HCT116 (cell line): ENCODE measurements around the gene RNF114. TPM values are rescaled to one million over a fixed set of nuclear protein-coding genes. Genes with fewer than 3 reads are reported as not detected.

Experiments used
- ATAC-seq: fragments of 200-7000 bp; cut with Tn5 transposase; 2 replicates; pipeline ENCODE4 v1.9.1; 2020; ENCODE audit warnings: mild to moderate bottlenecking, moderate library complexity
- BruUV-seq: library from RNA; stranded (reverse); fragments of 400-500 nt; replicated peaks from 2 replicates; lab custom pipeline; 2021; lab: Mats Ljungman, UMichigan
- CTCF ChIA-PET: fragments of 300-600 bp; sonication (Branson Sonifier 250); formaldehyde crosslinking; loops from one replicate; lab custom pipeline; 2021; ENCODE audit warnings: antibody characterized with exemption; lab: Charles Lee
- POLR2A ChIA-PET: fragments of 300-600, 350-600 bp; sonication (Branson Sonifier 250); formaldehyde crosslinking; loops from one replicate; lab custom pipeline; 2021; ENCODE audit warnings: antibody characterized with exemption; lab: Charles Lee
- RAD21 ChIA-PET, 2 experiments: fragments of 300-600 bp; sonication (Branson Sonifier 250); formaldehyde crosslinking; loops; one replicate each; lab custom pipeline; 2023; ENCODE audit warnings: low total read pairs in 2 of 2; ENCODE audit not compliant: uncharacterized antibody in 2 of 2, unreplicated experiment in 2 of 2, low non-redundant PET in 1 of 2; lab: Charles Lee
- DNase-seq: peaks from one replicate; pipeline ENCODE4 v3.0.0-alpha.2; 2010; ENCODE audit warnings: low read depth, low spot score
- H2AFZ ChIP-seq: fragments of 200-600 bp; shearing (Covaris generic), sonication (generic); 2 replicates; pipeline ENCODE4 v1.6.1; 2017; ENCODE audit warnings: low read depth, mixed run types, mixed read lengths, antibody characterized with exemption, low read length; ENCODE audit not compliant: poor library complexity, severe bottlenecking
- H3K27ac ChIP-seq: 2 replicates; pipeline ENCODE4 v1.5.1; 2012; ENCODE audit warnings: low read depth, low read length
- H3K27me3 ChIP-seq: fragments of 200-600 bp; sonication (generic); 2 replicates; pipeline ENCODE4 v1.6.1; 2016; ENCODE audit warnings: mixed run types, low read length, mixed read lengths; ENCODE audit not compliant: insufficient read depth
- H3K36me3 ChIP-seq, 2 experiments: fragments of 200-500 bp in 1 of 2; fragments of 200-600 bp in 1 of 2; sonication (Bioruptor generic) in 1 of 2; sonication (generic) in 1 of 2; 2 replicates each; pipeline versions ENCODE4 v1.5.1 to v1.6.1; 2014 to 2016; ENCODE audit warnings: low read length in 2 of 2, inconsistent platforms in 1 of 2, mixed read lengths in 1 of 2, mixed run types in 1 of 2; ENCODE audit not compliant: insufficient read depth in 2 of 2, control insufficient read depth in 1 of 2
- H3K4me1 ChIP-seq, 2 experiments: fragments of 200-600 bp in 1 of 2; sonication (generic) in 1 of 2; 2 replicates each; pipeline versions ENCODE4 v1.5.1 to v1.6.1; 2012 to 2017; ENCODE audit warnings: low read length in 2 of 2, inconsistent platforms in 1 of 2, mild to moderate bottlenecking in 1 of 2, mixed read lengths in 1 of 2, mixed run types in 1 of 2, moderate library complexity in 1 of 2; ENCODE audit not compliant: insufficient read depth in 2 of 2, control insufficient read depth in 1 of 2
- H3K4me2 ChIP-seq: fragments of 200-600 bp; sonication (generic); 2 replicates; pipeline ENCODE4 v1.6.1; 2017; ENCODE audit warnings: mixed run types, low read length, mixed read lengths
- H3K4me3 ChIP-seq, 2 experiments: fragments of 200-600 bp in 1 of 2; sonication (generic) in 1 of 2; replicated peaks in 1 of 2; 2 replicates each; pipeline ENCODE4 v1.5.1; 2011 to 2016; ENCODE audit warnings: low read length in 2 of 2, control low read depth in 1 of 2, low read depth in 1 of 2, mild to moderate bottlenecking in 1 of 2, mixed read lengths in 1 of 2, mixed run types in 1 of 2
- H3K79me2 ChIP-seq: fragments of 200-600 bp; sonication (generic); 2 replicates; pipeline ENCODE4 v1.6.1; 2017; ENCODE audit warnings: mild to moderate bottlenecking, mixed run types, low read length, moderate library complexity, mixed read lengths; ENCODE audit not compliant: insufficient read depth
- H3K9ac ChIP-seq: fragments of 200-600 bp; sonication (generic); 2 replicates; pipeline ENCODE4 v1.6.1; 2016; ENCODE audit warnings: low read length, mixed read lengths
- H3K9me2 ChIP-seq: fragments of 200-600 bp; sonication (generic), shearing (Covaris generic); 2 replicates; pipeline ENCODE4 v1.6.1; 2017; ENCODE audit warnings: mixed run types, mild to moderate bottlenecking, moderate library complexity; ENCODE audit not compliant: insufficient read depth
- H3K9me3 ChIP-seq, 2 experiments: fragments of 200-500 bp in 1 of 2; fragments of 200-600 bp in 1 of 2; sonication (Bioruptor generic) in 1 of 2; sonication (generic) in 1 of 2; 2 replicates each; pipeline ENCODE4 v1.6.1; 2014 to 2017; ENCODE audit warnings: low read length in 2 of 2, mixed read lengths in 2 of 2, inconsistent platforms in 1 of 2, low read depth in 1 of 2, mild to moderate bottlenecking in 1 of 2, mixed run types in 1 of 2, moderate library complexity in 1 of 2; ENCODE audit not compliant: control insufficient read depth in 1 of 2, insufficient read depth in 1 of 2
- H4K20me1 ChIP-seq: fragments of 200-600 bp; sonication (generic), shearing (Covaris generic); 2 replicates; pipeline ENCODE4 v1.6.1; 2017; ENCODE audit warnings: mixed run types, mild to moderate bottlenecking, moderate library complexity; ENCODE audit not compliant: insufficient read depth
- CEBPB ChIP-seq: IDR thresholded peaks from 2 replicates; pipeline ENCODE4 v1.6.1; 2012; ENCODE audit warnings: low read depth
- EGR1 ChIP-seq: IDR thresholded peaks from 2 replicates; pipeline ENCODE4 v1.6.1; 2012; ENCODE audit warnings: low read depth
- ELF1 ChIP-seq: IDR thresholded peaks from 2 replicates; pipeline ENCODE4 v1.6.1; 2012; ENCODE audit warnings: low read depth, borderline replicate concordance
- FOSL1 ChIP-seq: IDR thresholded peaks from 2 replicates; pipeline ENCODE4 v1.6.1; 2012; ENCODE audit warnings: low read depth
- JUND ChIP-seq: IDR thresholded peaks from 2 replicates; pipeline ENCODE4 v1.6.1; 2012
- POLR2A ChIP-seq: IDR thresholded peaks from 2 replicates; pipeline ENCODE4 v1.7.0; 2011; ENCODE audit warnings: borderline replicate concordance; ENCODE audit not compliant: insufficient read depth, insufficient read length; ENCODE audit errors: extremely low read depth
- SP1 ChIP-seq: IDR thresholded peaks from 2 replicates; pipeline ENCODE4 v1.6.1; 2012; ENCODE audit warnings: low read depth
- SRF ChIP-seq: IDR thresholded peaks from 2 replicates; pipeline ENCODE4 v1.6.1; 2012; ENCODE audit warnings: low read depth
- TCF7L2 ChIP-seq: IDR thresholded peaks from 2 replicates; pipeline ENCODE4 v1.7.0; 2011; ENCODE audit warnings: borderline replicate concordance, inconsistent platforms; ENCODE audit not compliant: insufficient read depth, insufficient read length; ENCODE audit errors: extremely low read depth
- YY1 ChIP-seq: IDR thresholded peaks from 2 replicates; pipeline ENCODE4 v1.6.1; 2011; ENCODE audit warnings: low read length, low read depth, moderate library complexity, mild to moderate bottlenecking; ENCODE audit not compliant: insufficient replicate concordance; ENCODE audit errors: extremely low read depth
- ZNF274 ChIP-seq: fragments of 200-500 bp; sonication (Bioruptor generic); IDR thresholded peaks from 2 replicates; pipeline ENCODE4 v1.6.1; 2014; ENCODE audit warnings: mild to moderate bottlenecking, low read depth, low read length, inconsistent platforms
- intact Hi-C: fragments of 100-400 bp; cut with micrococcal nuclease; formaldehyde crosslinking; loops from 2 replicates; pipeline ENCODE4 v1.10.0; 2022
- total RNA-seq: library from RNA; stranded (reverse); gene quantifications from one replicate; pipeline ENCODE4 v1.2.1, GENCODE V29; 2021; ENCODE audit not compliant: unreplicated experiment
- TF ChIP-seq, protein P1 (sequence below): IDR thresholded peaks from 2 replicates; pipeline ENCODE4 v1.6.1; 2012
- TF ChIP-seq, protein P2 (sequence below): IDR thresholded peaks from 2 replicates; pipeline ENCODE4 v1.6.1; 2012
- TF ChIP-seq, protein P3 (sequence below): IDR thresholded peaks from 2 replicates; pipeline ENCODE4 v1.6.1; 2011; ENCODE audit warnings: mild to moderate bottlenecking, low read length, moderate library complexity; ENCODE audit not compliant: insufficient replicate concordance; ENCODE audit errors: extremely low read depth

The RNF114 gene
- total RNA-seq, 1 experiment from 2014 or later: 66.8 TPM

DNA sequence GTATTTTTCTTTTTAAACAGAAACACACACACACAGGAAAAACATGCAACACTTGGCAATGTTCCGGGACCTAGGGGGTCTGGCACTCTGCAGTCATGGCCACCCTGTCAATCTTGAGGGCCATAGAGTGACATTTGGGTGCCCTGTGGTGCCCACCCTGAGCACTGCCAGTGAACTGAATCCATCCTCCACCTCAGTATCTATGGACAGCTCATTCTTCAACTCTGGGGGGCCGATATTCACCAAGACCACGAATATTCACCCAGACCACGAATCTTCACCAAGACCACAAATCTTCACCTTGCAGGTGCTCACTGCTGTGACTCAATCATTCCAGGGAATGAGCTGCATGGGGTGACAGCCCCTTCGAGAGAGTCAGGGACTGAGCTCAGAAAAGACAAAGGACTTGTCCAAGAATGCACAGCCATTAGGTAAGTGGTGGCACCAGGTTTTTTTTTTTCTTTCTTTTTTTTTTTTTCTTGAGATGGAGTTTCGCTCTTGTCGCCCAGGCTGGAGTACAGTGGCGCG, 65.7 kb downstream of the RNF114 start:
- RAD21 ChIA-PET: no interaction called here
- H3K27me3 ChIP-seq: no peaks in the 10 kb centered on the region
- H3K4me2 ChIP-seq: no peak overlapping the region
- H3K36me3 ChIP-seq: no peaks in the 10 kb centered on the region
- H3K27ac ChIP-seq: no peak overlapping the region
- H3K9me3 ChIP-seq: no peaks in the 10 kb centered on the region
- CTCF ChIA-PET: interaction anchor here (1.2 kb wide), 1 partner anchor 23 kb away, joined by 3 read pairs; no protein-coding TSS in a partner anchor
- no peaks in the 10 kb centered on the region for H3K4me1 ChIP-seq
- no peaks in the 10 kb centered on the region for H3K9me2 ChIP-seq
- no TSS peak for BruUV-seq
- no peak overlapping the region for H3K4me3 ChIP-seq
- DNase-seq: no peak
- no peak overlapping the region for H3K9ac ChIP-seq
- H3K79me2 ChIP-seq: no peaks in the 10 kb centered on the region
- ATAC-seq: no peak
- intact Hi-C loops: no loop called here
- TF ChIP-seq, protein P1, sequence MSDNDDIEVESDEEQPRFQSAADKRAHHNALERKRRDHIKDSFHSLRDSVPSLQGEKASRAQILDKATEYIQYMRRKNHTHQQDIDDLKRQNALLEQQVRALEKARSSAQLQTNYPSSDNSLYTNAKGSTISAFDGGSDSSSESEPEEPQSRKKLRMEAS: no peak
- TF ChIP-seq SRF: no peak
- TF ChIP-seq, protein P2, sequence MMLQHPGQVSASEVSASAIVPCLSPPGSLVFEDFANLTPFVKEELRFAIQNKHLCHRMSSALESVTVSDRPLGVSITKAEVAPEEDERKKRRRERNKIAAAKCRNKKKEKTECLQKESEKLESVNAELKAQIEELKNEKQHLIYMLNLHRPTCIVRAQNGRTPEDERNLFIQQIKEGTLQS: no peak
- no peak for TF ChIP-seq YY1
- TF ChIP-seq CEBPB: no peak
- TF ChIP-seq TCF7L2: no peak
- no peak for TF ChIP-seq JUND
- TF ChIP-seq ZNF274: no peak
- TF ChIP-seq ELF1: no peak
- no peak for TF ChIP-seq POLR2A
- no peak for TF ChIP-seq EGR1
- TF ChIP-seq FOSL1: no peak
- TF ChIP-seq, protein P3, sequence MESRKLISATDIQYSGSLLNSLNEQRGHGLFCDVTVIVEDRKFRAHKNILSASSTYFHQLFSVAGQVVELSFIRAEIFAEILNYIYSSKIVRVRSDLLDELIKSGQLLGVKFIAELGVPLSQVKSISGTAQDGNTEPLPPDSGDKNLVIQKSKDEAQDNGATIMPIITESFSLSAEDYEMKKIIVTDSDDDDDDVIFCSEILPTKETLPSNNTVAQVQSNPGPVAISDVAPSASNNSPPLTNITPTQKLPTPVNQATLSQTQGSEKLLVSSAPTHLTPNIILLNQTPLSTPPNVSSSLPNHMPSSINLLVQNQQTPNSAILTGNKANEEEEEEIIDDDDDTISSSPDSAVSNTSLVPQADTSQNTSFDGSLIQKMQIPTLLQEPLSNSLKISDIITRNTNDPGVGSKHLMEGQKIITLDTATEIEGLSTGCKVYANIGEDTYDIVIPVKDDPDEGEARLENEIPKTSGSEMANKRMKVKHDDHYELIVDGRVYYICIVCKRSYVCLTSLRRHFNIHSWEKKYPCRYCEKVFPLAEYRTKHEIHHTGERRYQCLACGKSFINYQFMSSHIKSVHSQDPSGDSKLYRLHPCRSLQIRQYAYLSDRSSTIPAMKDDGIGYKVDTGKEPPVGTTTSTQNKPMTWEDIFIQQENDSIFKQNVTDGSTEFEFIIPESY: no peak
- no peak for TF ChIP-seq SP1
- H2AFZ ChIP-seq: no peak overlapping the region
- POLR2A ChIA-PET: no interaction called here
- no peaks in the 10 kb centered on the region for H4K20me1 ChIP-seq
